ENCODE results near the gene PIEZO2.

DNA sequence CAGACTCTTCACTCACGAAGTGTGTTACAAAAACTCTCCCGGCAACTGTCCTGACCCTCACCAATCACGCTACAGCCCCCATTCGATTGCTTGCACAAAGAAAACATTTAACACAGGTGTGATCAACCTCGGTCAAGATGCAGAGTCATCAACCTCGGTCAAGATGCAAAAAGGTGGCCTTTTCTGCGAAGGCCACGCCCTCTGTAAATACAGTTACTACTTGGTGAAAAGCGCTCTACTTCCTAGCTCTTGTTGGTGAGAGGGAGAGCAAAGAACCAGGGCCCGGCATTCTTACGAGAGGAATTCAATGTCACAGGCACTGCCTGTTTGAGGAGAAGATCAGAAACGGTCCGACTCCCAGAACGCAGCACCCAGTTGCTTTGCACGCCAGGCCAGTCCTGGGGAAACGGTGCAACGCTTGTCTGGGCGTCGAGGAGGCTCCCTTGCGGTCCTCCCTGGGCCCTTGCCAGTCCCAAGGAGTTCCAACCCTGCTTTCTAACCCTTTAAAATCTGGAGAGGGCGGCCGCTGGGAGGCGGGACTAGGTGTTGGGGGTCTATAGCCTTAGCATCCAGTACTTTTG is 1.9 kb downstream of the PIEZO2 start:
- TF ChIP-seq, protein P1, sequence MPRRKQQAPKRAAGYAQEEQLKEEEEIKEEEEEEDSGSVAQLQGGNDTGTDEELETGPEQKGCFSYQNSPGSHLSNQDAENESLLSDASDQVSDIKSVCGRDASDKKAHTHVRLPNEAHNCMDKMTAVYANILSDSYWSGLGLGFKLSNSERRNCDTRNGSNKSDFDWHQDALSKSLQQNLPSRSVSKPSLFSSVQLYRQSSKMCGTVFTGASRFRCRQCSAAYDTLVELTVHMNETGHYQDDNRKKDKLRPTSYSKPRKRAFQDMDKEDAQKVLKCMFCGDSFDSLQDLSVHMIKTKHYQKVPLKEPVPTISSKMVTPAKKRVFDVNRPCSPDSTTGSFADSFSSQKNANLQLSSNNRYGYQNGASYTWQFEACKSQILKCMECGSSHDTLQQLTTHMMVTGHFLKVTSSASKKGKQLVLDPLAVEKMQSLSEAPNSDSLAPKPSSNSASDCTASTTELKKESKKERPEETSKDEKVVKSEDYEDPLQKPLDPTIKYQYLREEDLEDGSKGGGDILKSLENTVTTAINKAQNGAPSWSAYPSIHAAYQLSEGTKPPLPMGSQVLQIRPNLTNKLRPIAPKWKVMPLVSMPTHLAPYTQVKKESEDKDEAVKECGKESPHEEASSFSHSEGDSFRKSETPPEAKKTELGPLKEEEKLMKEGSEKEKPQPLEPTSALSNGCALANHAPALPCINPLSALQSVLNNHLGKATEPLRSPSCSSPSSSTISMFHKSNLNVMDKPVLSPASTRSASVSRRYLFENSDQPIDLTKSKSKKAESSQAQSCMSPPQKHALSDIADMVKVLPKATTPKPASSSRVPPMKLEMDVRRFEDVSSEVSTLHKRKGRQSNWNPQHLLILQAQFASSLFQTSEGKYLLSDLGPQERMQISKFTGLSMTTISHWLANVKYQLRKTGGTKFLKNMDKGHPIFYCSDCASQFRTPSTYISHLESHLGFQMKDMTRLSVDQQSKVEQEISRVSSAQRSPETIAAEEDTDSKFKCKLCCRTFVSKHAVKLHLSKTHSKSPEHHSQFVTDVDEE (CRISPR knock-in tag; IDR thresholded peaks at IDR 0.05): no peak
- no peak for TF ChIP-seq ZNF8 (CRISPR knock-in tag; IDR thresholded peaks at IDR 0.05)
- no peak for TF ChIP-seq ZFP30 (CRISPR knock-in tag; IDR thresholded peaks at IDR 0.05)
- no peak for TF ChIP-seq SNAI2 (CRISPR knock-in tag; IDR thresholded peaks at IDR 0.05)

Measured in SK-N-SH treated with all-trans-retinoic acid at 6 μM for 48 hours (cell line).